Activated effector memory CD4-positive, alpha-beta T cell treated with anti-CD3 and anti-CD28 coated beads, Interleukin-2, amount 50 U/mL, for 16 hours (primary cell): ENCODE results near the gene PSME4.
"Not testable (repeated sequence)": the region's sequence is repeated elsewhere in the genome, so short reads cannot be mapped to it uniquely, and the experiment has no call there.

Experiments
- DNase-seq: peaks from one replicate; pipeline ENCODE4 v3.0.0-alpha.2; 2020

The PSME4 gene

DNA sequence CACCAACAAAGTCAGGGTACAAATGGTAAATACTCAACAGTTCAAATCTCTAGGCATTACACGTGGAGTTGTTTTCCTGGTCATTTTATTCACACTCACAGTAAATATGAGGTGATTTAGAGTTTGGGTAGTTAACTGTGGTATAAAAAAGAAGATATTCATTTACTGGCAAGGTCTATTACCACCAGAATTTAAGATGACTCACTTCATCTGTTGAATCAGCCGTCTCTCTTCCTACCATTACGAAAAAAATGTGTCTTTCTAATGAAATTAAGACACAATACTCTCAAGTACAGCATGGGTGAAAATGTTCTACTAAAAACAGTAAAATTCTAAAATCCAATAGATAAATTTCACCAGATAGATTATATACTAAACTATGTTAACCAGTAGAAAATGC, 90.0 kb downstream of the PSME4 start:
- DNase-seq, result no peak

DNA sequence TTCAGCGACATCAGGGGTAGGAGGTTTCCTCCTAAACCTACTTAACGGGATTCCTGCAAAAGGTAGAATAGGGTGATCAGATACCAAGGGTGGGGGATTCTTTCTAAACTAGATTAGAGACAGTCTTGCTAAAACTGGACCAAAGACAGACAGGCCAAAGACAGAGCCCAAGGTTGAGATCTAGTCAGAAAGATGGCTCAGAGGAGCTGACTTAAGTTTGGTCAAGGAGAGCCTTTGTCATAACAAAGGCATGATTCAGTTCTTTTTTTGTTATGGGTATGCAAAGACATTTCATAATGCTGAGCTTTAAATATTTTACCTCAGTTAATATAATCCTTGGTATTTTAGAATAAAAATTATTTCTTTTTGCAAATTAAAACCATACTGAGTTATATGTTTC, 93.2 kb downstream of the PSME4 start:
- DNase-seq, result no peak

GRCh38 chr2:53877112-53877511, 93.7 kb downstream of the PSME4 start:
- DNase-seq, result no peak

DNA sequence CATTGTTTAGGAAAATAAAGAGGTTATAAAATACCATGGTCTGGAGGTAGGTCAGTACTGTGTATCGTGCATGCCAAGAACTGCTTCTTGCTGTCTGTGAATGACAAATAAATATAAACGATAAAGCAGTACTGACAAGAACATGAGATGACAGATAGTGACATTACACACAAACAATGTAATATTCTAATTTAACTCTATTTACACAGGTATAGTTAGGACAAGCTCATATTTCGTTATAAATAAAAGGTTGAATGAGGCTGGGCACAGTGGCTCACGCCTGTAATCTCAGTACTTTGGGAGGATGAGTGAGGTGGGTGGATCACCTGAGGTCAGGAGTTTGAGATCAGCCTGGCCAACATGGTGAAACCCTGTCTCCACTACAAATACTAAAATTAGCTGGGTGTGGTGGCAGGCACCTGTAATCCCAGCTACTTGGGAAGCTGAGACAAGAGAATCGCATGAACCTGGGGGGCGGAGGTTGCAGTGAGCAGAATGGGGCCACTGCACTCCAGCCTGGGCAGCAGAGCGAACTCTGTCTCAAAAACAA, 96.3 kb downstream of the PSME4 start:
- no peak for DNase-seq

- DNase-seq, result no peak
Observed at GRCh38 chr2:53867773-53868172, 103.0 kb downstream of the PSME4 start.

DNA sequence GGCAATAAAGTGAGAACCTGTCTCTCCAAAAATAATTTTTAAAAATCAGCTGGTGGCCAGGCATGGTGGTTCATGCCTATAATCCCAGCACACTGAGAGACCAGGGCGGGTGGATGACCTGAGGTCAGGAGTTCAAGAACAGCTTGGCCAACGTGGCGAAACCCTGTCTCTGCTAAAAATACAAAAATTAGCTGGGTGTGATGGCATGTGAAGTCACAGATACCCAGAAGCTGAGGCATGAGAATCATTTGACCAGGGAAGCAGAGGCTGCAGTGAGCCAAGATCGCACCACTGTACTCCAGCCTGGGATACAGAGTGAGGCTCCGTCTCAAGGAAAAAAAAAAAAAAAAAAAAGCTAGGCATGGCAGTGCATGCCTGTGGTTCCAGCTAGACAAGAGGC, 103.6 kb downstream of the PSME4 start:
- DNase-seq, result no peak

- DNase-seq, result no peak
Observed at GRCh38 chr2:53865962-53866361, 104.8 kb downstream of the PSME4 start.

DNA sequence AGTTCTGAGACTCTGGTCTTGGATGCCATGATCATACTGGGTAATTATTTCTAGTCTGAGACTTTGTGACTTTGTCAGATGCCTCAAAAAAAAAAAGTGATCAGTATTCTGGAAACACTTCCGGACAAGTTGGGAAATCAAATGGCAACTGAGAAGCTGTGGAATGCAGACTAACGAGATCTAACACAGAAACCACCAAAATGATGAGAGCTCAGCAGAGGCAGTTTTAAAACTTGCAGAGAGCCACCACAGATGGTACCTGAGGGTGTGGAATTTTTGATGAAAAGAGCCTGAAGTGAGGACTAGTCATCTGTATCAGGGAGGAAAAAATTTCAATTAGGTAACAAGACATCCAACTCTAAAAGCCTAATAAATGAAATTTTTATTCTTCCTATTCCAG, 105.5 kb downstream of the PSME4 start:
- no peak for DNase-seq

- DNase-seq, result no peak
Observed at GRCh38 chr2:53863538-53864227, 107.1 kb downstream of the PSME4 start.

- DNase-seq, result no peak
Observed at GRCh38 chr2:53861824-53862223, 109.0 kb downstream of the PSME4 start.

GRCh38 chr2:53859206-53860181, 111.3 kb downstream of the PSME4 start, which contains the start of gene GPR75:
TSS of gene GPR75 (minus strand) at chr2:53859967. CDS start at chr2:53854756, 5,211 bp downstream.
- DNase-seq, result no peak

- DNase-seq, result no peak
Observed at GRCh38 chr2:53856272-53856671, 114.5 kb downstream of the PSME4 start.

DNA sequence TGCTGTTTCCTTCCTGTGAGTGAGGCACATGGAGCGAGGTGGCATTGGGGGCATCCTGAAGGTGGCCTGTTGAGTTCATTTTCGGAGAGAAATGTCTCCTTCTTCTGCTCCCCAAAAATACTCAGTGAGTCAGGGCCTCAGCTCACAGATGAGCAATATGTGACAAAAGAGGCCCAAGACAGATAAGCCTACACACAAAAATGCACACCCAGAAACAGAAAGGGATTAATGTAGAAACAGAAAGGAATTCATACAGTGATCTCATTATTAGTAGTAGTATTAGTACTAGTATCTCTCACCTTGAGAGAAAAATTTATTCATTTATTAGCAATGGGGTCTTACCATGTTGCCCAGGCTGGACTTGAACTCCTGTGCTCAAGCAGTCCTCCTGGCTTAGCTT, 116.1 kb downstream of the PSME4 start:
- DNase-seq, result no peak

DNA sequence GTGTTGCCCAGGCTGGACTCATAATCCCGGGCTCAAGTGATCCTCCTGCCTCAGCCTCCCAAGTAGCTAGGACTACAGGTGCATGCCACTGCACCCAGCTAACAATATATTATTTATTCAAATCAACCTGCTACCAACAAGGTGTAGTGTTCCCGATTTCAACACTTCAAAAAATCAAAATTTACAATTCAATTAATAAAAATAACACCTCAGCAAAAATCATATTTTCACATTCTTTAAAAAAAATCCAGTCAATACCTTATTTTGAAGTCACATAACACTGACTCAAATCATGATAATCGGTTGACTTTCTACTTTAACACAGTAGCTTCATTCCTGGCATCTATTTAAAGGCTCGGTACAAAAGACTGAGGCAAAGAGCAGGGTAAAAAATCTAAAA, 118.3 kb downstream of the PSME4 start:
- no peak for DNase-seq

DNA sequence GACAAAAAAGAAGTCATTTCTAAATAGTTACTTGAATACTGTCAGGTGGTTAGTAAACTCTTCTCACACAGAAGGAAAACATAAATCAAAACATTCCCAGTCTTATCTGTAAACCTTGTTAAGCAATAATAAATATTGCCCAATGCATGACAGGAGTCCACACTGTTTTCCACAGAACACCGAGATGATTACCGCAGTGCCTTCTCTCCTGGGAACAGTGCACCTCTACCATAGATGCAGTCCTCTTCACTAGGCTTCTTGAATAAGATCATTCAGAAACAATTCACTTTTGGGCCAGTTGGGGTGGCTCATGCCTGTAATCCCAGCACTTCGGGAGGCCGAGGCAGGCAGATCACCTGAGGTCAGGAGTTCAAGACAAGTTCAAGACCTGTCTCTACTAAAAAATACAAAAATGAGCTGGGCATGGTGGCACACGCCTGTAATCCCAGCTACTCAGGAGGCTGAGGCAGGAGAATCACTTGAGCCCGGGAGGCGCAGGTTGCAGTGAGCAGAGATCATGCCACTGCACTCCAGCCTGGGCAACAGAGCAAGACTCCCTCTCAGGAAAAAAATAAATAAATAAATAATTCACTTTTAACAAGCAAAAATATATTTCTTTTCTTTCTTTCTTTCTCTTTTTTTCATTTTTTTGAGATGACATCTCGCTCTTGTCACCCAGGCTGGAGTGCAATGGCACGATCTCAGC, 119.6 kb downstream of the PSME4 start:
- not testable (repeated sequence) for DNase-seq

DNA sequence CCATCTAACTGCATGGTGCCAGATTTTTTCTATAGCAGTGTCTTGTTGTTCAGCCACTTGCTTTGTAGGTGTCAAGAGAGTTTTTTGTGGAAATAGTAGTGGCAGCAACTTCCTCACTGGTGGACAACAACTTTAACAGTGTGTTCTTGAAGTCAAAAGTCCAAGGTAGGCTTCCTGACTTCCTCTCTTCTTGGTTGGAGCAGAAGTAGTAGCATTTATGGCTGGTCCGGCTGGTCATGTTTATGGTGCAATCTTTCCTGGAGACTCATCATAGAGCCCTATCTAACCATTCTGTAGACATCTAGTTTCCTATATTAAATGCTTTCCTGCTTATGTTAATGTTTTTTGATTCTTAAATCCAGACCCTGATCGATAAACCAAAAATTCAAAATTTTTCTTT, 122.7 kb downstream of the PSME4 start:
- DNase-seq, result no peak

DNA sequence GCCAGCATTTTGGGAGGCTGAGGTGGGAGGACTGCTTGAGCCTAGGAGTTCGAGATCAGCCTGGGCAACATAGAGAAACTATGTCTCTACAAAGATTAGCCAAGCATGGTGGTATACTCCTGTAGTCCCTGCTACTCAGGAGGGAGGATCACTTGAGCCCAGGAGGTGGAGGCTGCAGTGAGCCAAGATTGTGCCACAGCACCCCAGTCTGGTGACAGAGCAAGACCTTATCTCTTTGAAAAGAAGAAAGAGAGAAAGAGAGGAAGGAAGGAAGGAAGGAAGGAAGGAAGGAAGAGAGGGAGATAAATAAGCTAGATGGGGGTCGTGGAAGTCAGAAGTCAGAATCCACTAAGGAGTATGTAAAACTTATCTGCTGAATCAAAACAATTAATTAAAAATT, 127.2 kb downstream of the PSME4 start:
- DNase-seq, result no peak

DNA sequence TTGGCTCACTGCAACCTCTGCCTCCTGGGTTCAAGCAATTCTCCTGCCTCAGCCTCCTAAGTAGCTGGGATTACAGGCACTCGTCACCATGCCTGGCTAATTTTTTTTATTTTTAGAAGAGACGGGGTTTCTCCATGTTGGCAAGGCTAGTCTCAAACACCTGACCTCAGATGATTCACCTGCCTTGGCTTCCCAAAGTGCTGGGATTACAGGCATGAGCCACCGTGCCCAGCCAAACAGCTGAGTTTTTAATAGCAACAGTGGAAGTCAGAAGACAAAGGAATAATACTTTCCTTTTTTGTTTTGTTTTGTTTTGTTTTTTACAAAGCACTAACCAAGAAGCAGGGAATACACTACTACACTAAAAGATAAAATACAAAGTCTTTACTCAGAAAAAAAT, 127.9 kb downstream of the PSME4 start:
- DNase-seq, result no peak

- not testable (repeated sequence) for DNase-seq
Observed at GRCh38 chr2:53841651-53842050, 129.1 kb downstream of the PSME4 start.

- no peak for DNase-seq
Observed at GRCh38 chr2:53840580-53840979, 130.2 kb downstream of the PSME4 start.

GRCh38 chr2:53829980-53830290, 140.9 kb downstream of the PSME4 start:
- not testable (repeated sequence) for DNase-seq

DNA sequence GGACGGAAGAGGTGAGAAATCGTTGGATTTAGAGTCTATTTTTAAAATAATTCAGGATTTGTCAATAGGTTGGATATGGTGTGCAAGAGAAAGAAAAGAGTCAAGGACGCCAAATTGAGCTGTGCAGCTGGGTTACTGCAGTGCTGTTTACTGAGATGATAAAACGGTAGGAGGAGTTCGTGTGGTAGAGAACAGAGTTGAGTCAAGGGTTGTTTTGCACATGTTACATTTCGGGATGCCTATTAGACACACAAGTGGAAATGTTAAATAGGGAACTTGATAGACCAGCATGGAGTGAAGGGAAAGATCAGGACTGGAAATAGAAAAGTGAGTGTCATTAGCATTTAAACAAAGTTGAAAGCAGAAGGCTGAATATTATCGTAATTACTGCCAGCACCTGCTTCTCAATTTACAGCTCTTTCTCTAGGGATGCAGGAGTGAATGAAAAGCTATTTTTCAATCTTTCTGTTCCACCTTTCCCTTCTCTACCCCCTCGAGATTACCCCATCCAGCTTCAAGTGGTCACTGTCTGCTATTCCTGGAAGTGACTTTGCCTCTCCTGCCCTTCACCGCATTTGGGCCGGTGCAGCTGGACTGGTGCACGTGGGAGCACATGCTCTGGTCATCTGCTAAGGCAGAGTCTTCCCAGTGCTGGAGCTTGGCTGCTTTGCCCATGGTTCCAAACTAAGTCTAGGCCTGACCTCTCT, 141.4 kb downstream of the PSME4 start:
- no peak for DNase-seq

- no peak for DNase-seq
Observed at GRCh38 chr2:53828331-53828730, 142.5 kb downstream of the PSME4 start.
